ENCODE data around the gene C9orf78. TPM values are rescaled to one million over a fixed set of nuclear protein-coding genes. Genes with fewer than 3 reads are reported as not detected.

Gene C9orf78
- total RNA-seq, 4 donors from 2014 or later = 31.2 to 92.3 (median 51.5) TPM

GRCh38 chr9:129857207-129857606, 22.1 kb upstream of the C9orf78 start:
- WGBS, 2 donors = 82 to 92% methylated on average over 6 of the region's 7 CpGs
- no peak overlapping the region for H3K4me3 ChIP-seq
- TF ChIP-seq POLR2A (IDR thresholded peaks at IDR 0.05) = no peak
- TF ChIP-seq, protein P1, sequence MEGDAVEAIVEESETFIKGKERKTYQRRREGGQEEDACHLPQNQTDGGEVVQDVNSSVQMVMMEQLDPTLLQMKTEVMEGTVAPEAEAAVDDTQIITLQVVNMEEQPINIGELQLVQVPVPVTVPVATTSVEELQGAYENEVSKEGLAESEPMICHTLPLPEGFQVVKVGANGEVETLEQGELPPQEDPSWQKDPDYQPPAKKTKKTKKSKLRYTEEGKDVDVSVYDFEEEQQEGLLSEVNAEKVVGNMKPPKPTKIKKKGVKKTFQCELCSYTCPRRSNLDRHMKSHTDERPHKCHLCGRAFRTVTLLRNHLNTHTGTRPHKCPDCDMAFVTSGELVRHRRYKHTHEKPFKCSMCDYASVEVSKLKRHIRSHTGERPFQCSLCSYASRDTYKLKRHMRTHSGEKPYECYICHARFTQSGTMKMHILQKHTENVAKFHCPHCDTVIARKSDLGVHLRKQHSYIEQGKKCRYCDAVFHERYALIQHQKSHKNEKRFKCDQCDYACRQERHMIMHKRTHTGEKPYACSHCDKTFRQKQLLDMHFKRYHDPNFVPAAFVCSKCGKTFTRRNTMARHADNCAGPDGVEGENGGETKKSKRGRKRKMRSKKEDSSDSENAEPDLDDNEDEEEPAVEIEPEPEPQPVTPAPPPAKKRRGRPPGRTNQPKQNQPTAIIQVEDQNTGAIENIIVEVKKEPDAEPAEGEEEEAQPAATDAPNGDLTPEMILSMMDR (IDR thresholded peaks at IDR 0.05) = no peak
- no peak for DNase-seq
- H3K36me3 ChIP-seq = peaks cover 8 to 96% (median 22%) of the 10 kb centered on the region in 3 donors
- H3K27me3 ChIP-seq = no peaks in the 10 kb centered on the region
- H3K27ac ChIP-seq = no peak overlapping the region
- H3K4me1 ChIP-seq = peaks cover 0 to 13% (median 4%) of the 10 kb centered on the region in 3 donors
- no peaks in the 10 kb centered on the region for H3K9me3 ChIP-seq
- intact Hi-C loops (cut with DNase I) = no loop called here

- peaks cover 0 to 35% (median 4%) of the 10 kb centered on the region in 3 donors for H3K4me1 ChIP-seq
- H3K27ac ChIP-seq = no peak overlapping the region
- no peak overlapping the region for H3K4me3 ChIP-seq
- H3K9me3 ChIP-seq = no peaks in the 10 kb centered on the region
- WGBS, 2 donors = 94 to 95% methylated on average over 4 of the region's 4 CpGs
- peaks cover 0 to 96% (median 16%) of the 10 kb centered on the region in 3 donors for H3K36me3 ChIP-seq
- TF ChIP-seq POLR2A (IDR thresholded peaks at IDR 0.05) = no peak
- H3K27me3 ChIP-seq = no peaks in the 10 kb centered on the region
- DNase-seq = no peak
- intact Hi-C loops (cut with DNase I) = no loop called here
Observed at GRCh38 chr9:129854588-129855110, 19.6 kb upstream of the C9orf78 start.

- Histone ChIP-seq H3K36me3 (peaks cover 0 to 90% (median 12%) of the 10 kb centered on the region in 3 donors), H3K27me3 (no peaks in the 10 kb centered on the region), H3K27ac (no peak overlapping the region), H3K9me3 (no peaks in the 10 kb centered on the region), H3K4me3 (no peak overlapping the region), H3K4me1 (peaks cover 0 to 45% (median 6%) of the 10 kb centered on the region in 3 donors)
- TF ChIP-seq, protein P1 (IDR thresholded peaks at IDR 0.05) = no peak
- TF ChIP-seq POLR2A (IDR thresholded peaks at IDR 0.05) = no peak
- intact Hi-C loops (cut with DNase I) = no loop called here
- WGBS, 2 donors = 50 to 84% methylated on average over 1 to 2 of the region's 3 CpGs
- no peak for DNase-seq
Observed at GRCh38 chr9:129853614-129854013, 18.5 kb upstream of the C9orf78 start.

DNA sequence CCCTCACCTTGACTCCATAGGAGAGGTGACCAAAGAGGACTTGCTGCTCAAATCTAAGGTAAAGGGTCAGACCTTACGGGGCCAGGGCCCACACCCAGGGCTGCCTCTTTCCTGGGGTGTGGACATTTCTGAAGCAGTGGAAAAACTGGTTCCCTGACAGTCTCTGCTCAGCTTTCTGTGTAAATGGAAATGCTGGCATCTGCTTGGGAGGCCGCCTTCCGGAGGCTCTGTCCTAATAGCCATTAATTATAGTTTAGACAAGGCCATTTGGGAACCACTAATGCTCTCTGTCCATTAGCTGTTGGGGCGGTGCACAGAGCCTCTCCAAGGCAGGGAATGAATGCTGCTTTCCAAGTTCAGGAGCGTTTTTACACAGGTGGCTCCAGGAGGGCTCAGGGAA, 17.5 kb upstream of the C9orf78 start:
- H3K4me3 ChIP-seq = no peak overlapping the region
- intact Hi-C loops (cut with DNase I) = no loop called here
- no peak for DNase-seq
- peak overlapping the region; percentile 9 to 75 (median 66) for H3K27ac ChIP-seq
- H3K9me3 ChIP-seq = no peaks in the 10 kb centered on the region
- H3K36me3 ChIP-seq = peaks cover 0 to 79% (median 10%) of the 10 kb centered on the region in 3 donors
- no peaks in the 10 kb centered on the region for H3K27me3 ChIP-seq
- peaks cover 0 to 55% (median 7%) of the 10 kb centered on the region in 3 donors for H3K4me1 ChIP-seq
- no peak for TF ChIP-seq POLR2A (IDR thresholded peaks at IDR 0.05)
- 87 to 100% methylated on average over 2 to 3 of the region's 5 CpGs for WGBS, 2 donors

DNA sequence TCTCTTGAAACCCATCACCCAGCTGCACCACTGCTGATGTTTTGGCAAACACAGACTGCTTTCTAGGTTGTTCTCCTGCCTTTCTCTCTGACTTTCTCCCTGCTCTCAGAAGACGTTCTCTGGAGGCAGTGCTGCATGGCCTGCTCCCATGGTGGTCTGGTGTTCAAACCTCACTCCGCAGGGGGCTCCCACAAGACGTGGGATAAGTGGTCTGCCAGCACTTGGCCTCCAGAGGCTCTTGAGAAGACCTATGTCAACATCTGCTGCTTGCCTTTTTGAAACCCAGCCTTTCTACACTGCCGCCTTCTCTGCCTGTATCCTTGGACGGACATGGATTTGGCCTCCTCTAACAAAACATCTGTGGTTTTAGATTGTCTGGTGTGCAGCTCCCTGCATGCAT, 16.7 kb upstream of the C9orf78 start:
- no peak for TF ChIP-seq POLR2A (IDR thresholded peaks at IDR 0.05)
- TF ChIP-seq, protein P1 (IDR thresholded peaks at IDR 0.05) = no peak
- DNase-seq = no peak
- 67 to 70% methylated on average over 5 of the region's 5 CpGs for WGBS, 2 donors
- Histone ChIP-seq H3K27me3 (no peaks in the 10 kb centered on the region), H3K4me1 (peaks cover 0 to 62% (median 13%) of the 10 kb centered on the region in 3 donors), H3K27ac (peak overlapping the region in 3 of 4 donors; percentile 9 to 75 (median 64)), H3K36me3 (peaks cover 0 to 72% (median 10%) of the 10 kb centered on the region in 3 donors), H3K4me3 (no peak overlapping the region), H3K9me3 (no peaks in the 10 kb centered on the region)
- intact Hi-C loops (cut with DNase I) = no loop called here

- no peak for DNase-seq
- intact Hi-C loops (cut with DNase I) = no loop called here
- 78 to 79% methylated on average over 6 of the region's 6 CpGs for WGBS, 2 donors
Observed at GRCh38 chr9:129850821-129851550, 15.9 kb upstream of the C9orf78 start.

More at GRCh38 chr9:129850821-129851550, 15.9 kb upstream of the C9orf78 start:
- H3K27ac ChIP-seq = peak overlapping the region in 3 of 4 donors; percentile 64 to 75 (median 75)
- peaks cover 0 to 65% (median 13%) of the 10 kb centered on the region in 3 donors for H3K4me1 ChIP-seq
- H3K27me3 ChIP-seq = no peaks in the 10 kb centered on the region
- H3K9me3 ChIP-seq = no peaks in the 10 kb centered on the region
- peaks cover 0 to 64% (median 6%) of the 10 kb centered on the region in 3 donors for H3K36me3 ChIP-seq
- TF ChIP-seq, protein P1 (IDR thresholded peaks at IDR 0.05) = no peak
- no peak for TF ChIP-seq POLR2A (IDR thresholded peaks at IDR 0.05)
- H3K4me3 ChIP-seq = no peak overlapping the region

Data from esophagus squamous epithelium (tissue), 5 donors.